ENCODE measurements around the gene TBCA.
"Not testable (repeated sequence)": the region's sequence is repeated elsewhere in the genome, so short reads cannot be mapped to it uniquely, and the experiment has no call there.

Gene TBCA

DNA sequence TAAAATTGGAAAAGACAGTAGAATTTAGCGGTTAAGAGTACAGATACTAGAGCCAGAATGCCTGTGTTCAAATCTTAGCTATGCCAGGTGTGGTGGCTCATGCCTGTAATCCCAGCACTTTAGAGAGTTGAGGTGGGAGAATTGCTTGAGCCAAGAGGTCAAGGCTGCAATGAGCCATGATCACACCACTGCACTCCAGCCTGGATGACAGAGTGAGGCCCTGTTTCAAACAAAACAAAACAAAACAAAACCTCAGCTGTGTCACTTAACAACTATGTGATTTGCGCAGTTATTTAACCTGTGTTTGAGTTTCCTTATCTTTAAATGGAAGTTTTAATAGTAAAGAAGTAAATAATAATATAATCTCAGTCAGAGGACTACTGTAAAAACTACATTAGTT lies 68.3 kb downstream of the TBCA start:
- DNase-seq: no peak

DNA sequence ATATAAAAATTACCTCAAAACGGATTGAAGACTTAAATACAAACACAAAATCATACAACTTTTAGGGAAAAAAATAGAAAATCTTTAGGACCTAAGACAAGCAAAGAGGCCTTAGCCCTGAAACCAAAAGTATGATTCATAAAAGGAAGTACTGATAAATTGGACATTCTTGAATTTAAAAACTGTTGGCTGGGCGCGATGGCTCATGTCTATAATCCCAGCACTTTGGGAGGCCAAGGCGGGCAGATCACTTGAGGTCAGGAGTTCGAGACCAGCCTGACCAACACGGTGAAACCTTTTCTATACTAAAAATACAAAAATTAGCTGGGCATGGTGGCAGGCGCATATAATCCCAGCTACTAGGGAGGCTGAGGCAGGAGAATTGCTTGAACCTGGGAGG lies 76.6 kb downstream of the TBCA start:
- DNase-seq: not testable (repeated sequence)

DNA sequence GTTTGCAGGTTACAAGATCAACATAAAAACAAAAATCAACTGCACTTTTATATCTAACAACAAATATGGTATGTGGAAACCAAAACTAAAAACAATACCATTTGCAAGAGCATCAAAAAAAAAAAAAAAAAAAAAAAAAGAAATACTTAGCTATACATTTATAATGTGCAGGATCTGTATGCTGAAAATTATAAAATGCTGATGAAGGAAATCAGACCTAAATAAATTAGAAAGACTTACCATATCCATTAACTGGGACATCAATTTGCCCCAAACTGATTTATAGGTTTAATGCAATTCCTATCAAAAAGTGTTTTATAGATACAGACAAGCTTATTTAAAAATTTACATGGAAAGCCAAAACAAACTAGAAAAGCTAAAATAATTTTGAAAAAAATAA lies 77.2 kb downstream of the TBCA start:
- DNase-seq: no peak

DNA sequence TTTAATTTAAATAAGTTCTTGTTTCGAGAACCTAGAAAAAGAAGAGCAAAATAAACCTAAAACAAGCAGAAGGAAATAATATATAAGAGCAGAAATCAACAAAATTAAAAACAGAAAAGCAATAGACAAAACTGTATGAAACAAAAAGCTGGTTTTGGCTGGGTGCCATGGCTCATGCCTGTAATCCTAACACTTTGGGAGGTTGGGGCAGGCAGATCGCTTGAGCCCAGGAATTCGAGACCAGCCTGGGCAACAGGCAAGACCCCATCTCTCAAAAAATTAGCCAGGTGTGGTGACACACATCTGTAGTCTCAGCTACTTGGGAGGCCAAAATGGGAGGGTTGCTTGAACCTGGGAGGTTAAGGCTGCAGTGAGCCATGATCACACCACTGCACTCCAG lies 78.4 kb downstream of the TBCA start:
- no peak for DNase-seq

DNA sequence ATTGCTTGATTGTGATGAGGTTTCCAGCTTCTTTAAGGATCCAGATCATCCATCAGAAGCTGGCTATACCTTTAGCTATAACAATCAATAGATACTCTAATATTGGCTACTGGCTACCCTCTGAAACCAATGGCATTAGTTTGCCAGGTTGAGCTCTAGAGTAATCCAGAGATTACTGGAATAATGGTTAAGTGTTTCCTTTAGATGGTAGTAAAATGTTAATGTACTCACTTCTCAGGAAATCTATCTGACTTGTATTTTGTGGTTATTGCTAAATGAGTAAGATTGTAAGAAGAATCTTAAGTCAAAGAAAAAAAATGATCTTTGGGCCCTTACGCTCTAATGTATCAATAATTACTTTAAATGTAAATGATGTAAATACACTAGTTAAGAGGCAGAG lies 80.0 kb downstream of the TBCA start:
- DNase-seq: no peak

DNA sequence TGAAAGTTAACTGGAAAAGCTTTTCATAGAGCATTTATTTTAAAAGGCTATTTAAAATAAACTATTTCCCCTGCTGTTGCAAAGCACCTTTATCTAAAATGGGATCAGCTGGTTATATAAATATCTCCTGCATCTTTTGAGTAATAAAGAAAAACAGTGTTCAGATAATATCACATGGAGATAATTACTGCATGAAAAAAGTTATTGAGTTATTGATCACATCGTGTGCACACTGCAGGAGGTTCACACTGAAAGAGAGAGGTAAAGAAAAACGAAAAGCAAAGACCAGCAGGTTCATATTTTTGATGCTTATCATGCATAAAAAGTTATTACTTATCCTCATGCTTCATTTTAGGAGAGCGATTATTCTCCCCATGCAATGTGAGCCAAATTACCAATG lies 82.2 kb downstream of the TBCA start:
- no peak for DNase-seq

DNA sequence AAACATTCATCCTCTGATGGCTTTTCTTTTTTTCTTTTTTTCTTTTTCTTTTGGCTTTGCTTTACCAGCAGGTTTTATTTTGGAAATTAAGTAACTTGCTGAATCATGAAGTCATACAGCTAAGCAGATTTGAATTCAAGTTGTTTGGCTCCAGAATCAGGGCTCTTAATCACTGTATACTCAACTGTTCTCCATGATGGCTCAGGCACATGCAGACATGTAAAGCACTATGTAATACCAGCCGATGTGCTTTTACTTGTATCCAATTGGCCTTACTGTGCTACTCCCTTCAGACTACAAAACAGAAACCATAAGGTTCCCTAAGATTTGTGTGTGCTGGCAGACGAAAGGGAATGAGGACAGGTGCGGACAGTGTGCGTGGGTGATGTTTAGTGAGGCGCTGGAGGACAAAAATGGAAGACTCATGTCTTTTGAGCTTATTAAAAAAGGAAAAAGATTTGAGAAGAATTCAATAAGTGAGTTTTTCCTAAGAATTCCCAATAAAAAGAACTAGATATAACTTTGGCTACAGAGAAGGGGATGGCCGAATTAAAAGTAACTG lies 92.9 kb downstream of the TBCA start:
- no peak for DNase-seq

GRCh38 chr5:77670526-77670925 lies 105.6 kb downstream of the TBCA start:
- DNase-seq: no peak

- no peak for DNase-seq
Observed at GRCh38 chr5:77669677-77670076, 106.5 kb downstream of the TBCA start.

- no peak for DNase-seq
Observed at GRCh38 chr5:77663090-77663863, 112.9 kb downstream of the TBCA start.

GRCh38 chr5:77662635-77663034 lies 113.5 kb downstream of the TBCA start:
- DNase-seq: no peak

DNA sequence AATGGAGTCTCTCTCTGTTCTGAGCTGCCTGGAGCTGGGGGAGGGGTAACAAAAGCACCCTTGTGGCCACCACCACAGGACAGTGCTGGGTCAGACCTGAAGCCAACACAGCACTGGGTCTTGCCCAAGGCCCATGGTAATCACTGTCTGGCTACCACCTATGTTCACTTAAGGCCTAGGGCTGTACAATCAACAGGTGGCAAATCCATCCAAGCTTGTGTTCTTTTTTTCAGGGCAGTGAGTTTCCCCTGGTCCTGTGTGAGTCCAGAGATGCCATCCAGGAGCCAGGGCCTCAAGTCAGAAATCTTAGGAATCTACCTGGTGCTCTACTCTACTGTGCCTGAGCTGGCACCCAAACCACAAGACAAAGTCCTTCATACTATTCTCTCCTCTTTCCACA lies 117.5 kb downstream of the TBCA start:
- no peak for DNase-seq

- no peak for DNase-seq
Observed at GRCh38 chr5:77651343-77651742, 124.8 kb downstream of the TBCA start.

DNA sequence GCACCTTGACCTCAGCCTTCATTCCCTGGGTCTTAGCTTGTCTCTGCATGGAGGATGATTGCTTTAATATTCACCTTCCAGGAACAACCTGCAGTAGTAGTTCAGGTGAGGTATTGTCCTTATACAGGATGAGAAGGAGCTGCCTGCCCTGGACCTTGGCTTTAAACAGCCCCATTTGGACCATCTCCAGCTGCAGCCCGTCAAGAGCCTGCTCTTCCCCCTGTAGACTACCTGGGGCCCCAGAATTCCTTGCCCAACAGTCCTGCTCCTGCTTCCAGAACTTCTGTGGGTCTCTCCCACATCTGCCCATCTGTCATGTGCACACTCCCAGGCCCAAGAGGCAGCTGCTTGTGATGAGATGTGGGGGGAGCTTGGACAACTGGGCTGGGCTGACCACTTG lies 125.5 kb downstream of the TBCA start:
- no peak for DNase-seq

DNA sequence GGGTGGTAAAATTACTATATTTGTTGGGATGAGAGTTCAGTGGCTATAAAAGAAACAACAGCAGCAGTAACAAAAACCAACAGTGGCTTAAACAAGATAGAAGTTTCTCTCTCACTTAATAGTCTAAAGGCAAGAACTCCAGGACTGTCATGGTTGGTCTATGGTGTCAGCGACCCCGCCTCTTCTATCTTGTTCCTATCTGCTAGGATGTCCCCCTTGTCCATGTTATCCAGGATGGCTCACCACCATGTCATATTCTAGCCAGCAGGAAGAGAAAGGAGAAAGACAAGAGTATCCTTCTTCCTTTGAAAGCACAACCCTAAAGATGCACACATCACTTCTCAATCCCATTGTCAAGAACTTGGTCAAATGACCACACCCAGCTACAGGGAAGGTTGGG lies 126.4 kb downstream of the TBCA start:
- DNase-seq: no peak

GRCh38 chr5:77645995-77646639 lies 130.0 kb downstream of the TBCA start:
- no peak for DNase-seq

DNA sequence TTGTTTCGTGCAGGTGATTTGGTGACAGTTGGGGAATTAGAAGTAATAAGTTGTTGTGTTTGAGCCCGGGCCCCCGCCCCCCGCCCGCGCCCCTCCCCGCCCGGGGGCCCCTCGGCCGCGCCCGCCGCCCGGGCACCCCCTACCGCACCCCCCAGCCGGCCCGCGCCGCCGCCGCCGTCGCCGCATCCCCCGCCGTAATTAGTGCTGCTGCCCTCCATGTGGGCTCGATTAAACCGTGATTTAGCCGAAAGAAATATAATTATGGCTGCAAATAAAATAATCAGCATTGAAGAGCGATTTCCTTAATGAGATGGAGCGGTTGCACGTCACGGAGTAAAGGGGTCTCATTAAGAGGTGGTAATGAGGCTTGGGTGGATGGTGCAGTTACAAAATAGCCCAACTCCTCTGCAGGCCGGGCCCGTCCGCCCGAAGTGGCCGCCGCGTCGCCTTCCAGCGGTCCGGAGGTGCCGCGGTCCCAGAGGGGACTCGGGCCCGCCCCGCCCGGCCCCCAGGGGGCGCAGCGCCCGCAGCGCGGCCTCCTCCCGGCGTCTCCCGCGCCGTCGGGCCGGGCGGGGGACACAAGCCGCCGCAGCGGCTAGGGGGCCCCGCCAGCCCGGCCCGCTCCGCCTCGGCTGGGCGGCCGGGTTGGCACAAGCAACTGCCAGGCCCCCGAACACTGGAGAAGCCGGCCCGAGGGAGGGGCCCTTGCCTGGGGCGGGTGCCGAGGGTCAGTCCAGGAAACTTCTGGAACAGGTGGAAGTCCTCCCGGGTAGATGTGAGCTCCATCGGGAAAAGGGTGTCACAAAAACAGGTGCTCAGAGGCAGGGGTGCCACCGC lies 130.8 kb downstream of the TBCA start:
- no peak for DNase-seq

GRCh38 chr5:77644371-77645157 lies 131.6 kb downstream of the TBCA start:
- no peak for DNase-seq

- no peak for DNase-seq
Observed at GRCh38 chr5:77643654-77644370, 132.3 kb downstream of the TBCA start.

DNA sequence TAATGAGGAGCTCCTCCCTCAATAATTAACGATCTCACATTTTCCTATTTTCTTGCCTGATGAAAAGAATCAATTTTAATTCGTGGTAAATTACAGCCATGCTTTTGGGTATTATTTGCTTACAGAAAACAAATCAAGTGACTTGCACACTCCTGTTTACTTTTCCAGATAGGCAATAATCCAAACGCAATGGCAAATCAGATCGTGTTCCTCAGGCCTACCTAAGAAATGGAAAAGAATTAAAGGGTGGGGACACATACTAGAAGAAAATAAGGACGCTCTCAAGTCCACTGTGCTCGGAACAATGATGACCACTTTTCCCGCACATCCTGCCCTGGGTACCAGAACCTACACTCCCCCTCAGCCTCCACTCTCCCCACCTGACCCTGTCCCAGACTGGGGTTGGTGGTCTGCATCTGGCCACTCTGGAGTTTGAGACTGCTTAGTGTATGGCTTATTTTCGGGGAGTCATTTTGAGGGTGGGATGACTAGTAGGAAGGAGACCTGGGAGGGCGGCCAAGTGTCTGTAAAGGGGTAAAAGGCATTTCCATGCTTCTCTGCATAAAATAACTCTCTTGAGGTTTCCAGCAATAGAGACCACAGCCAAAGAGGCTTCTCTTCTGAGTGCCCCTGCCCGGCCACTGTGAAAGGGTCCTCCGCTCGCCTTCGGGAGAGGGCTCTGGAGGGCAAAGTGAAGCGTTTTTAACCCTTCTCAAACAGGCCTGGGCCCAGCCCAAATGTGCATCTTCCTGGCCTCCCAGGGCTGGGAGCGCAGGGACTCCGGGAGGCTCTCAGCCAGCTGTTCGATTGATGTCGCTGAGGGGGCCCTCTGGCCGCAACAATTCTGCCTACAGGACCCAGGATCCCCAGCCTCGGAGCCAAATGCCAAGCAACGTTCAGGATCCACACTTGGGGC lies 133.1 kb downstream of the TBCA start:
- no peak for DNase-seq
